Endothelial cell of umbilical vein (primary cell): ENCODE data around the gene ARHGEF33.

ENCODE experiments used
- POLR2A ChIP-seq: IDR thresholded peaks from 2 replicates; pipeline ENCODE4 v1.6.1; 2012; ENCODE audit warnings: low read depth, mild to moderate bottlenecking, control low read depth, low read length
- TF ChIP-seq, protein P1 (sequence below), 2 donors: IDR thresholded peaks; 1 replicate in 1 of 2; 2 replicates in 1 of 2; pipeline ENCODE4 v1.5.1; 2011; ENCODE audit warnings: low read length in 2 of 2, mild to moderate bottlenecking in 2 of 2, moderate library complexity in 2 of 2, control low read depth in 1 of 2, inconsistent platforms in 1 of 2, low read depth in 1 of 2; ENCODE audit not compliant: insufficient read depth in 1 of 2; ENCODE audit errors: extremely low read depth in 1 of 2
- TF ChIP-seq, protein P2 (sequence below): IDR thresholded peaks from 2 replicates; pipeline ENCODE4 v1.6.1; 2011; ENCODE audit not compliant: insufficient read depth, insufficient read length

DNA sequence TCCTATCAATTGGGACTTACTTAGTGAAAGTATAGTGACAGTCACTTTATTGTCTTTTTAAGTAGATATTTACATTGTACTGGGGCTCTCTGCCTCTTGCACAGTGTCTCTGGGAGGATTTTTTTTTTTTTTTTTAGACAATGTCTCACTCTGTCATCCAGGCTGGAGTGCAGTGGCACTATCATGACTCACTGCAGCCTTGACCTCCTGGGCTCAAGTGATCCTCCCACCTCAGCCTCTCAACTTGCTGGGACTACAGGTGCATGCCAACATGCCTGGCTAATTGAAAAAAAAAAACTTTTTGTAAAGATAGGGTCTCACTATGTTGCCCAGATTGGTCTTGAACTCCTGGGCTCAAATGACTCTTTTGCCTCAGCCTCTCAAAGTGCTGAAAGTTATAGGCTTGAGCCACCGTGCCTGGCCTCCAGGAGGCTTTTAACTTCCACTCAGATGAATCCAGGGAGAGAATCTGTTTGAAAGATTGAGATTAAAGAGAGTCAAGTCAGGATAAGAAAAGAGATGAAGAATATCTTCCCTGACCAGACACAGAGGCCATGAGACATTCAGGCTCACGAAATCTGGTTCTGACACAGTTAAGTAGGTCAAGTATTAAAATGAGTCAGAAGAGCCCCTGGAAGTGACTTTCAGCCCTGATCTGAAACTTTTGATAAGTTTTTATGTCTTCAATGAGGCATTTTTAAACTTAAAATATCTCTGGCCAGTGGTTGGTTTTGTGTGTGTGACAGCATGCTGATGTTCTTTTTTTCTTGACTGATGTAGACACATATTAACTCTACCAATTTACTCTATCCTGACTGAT, 18.3 kb downstream of the ARHGEF33 start:
- TF ChIP-seq POLR2A = no peak
- TF ChIP-seq, protein P1, sequence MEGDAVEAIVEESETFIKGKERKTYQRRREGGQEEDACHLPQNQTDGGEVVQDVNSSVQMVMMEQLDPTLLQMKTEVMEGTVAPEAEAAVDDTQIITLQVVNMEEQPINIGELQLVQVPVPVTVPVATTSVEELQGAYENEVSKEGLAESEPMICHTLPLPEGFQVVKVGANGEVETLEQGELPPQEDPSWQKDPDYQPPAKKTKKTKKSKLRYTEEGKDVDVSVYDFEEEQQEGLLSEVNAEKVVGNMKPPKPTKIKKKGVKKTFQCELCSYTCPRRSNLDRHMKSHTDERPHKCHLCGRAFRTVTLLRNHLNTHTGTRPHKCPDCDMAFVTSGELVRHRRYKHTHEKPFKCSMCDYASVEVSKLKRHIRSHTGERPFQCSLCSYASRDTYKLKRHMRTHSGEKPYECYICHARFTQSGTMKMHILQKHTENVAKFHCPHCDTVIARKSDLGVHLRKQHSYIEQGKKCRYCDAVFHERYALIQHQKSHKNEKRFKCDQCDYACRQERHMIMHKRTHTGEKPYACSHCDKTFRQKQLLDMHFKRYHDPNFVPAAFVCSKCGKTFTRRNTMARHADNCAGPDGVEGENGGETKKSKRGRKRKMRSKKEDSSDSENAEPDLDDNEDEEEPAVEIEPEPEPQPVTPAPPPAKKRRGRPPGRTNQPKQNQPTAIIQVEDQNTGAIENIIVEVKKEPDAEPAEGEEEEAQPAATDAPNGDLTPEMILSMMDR (IDR thresholded peaks at IDR 0.05; ENCODE audit: extremely low read depth in 1 of 2, insufficient read depth in 1 of 2, low read depth in 1 of 2, low read length in 2 of 2) = no peak
- TF ChIP-seq, protein P2, sequence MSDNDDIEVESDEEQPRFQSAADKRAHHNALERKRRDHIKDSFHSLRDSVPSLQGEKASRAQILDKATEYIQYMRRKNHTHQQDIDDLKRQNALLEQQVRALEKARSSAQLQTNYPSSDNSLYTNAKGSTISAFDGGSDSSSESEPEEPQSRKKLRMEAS = no peak
